HEK293 (cell line): ENCODE measurements around the gene UNK.

ENCODE experiments used
- BCL11A ChIP-seq: fragments of 450-650 bp; formaldehyde crosslinking; IDR thresholded peaks from 2 replicates; pipeline ENCODE4 v1.5.1; 2016; ENCODE audit warnings: low read depth, missing biosample characterization, missing genetic modification characterization
- PBX3 ChIP-seq: sonication (generic); formaldehyde crosslinking; IDR thresholded peaks from 2 replicates; pipeline ENCODE4 v1.8.1; 2022; ENCODE audit warnings: mild to moderate bottlenecking, moderate library complexity, missing genetic modification reagents
- TRIM28 ChIP-seq: IDR thresholded peaks from 2 replicates; pipeline ENCODE4 v1.6.1; 2011; ENCODE audit warnings: low read length, control low read depth, borderline replicate concordance
- ZBTB8A ChIP-seq: fragments of 450-650 bp; formaldehyde crosslinking; IDR thresholded peaks from 2 replicates; pipeline ENCODE4 v1.5.1; 2016; ENCODE audit warnings: missing biosample characterization, missing genetic modification characterization
- ZFHX2 ChIP-seq: fragments of 450-650 bp; formaldehyde crosslinking; conservative IDR thresholded peaks from 2 replicates; pipeline ENCODE4 v1.5.1; 2016; ENCODE audit warnings: missing biosample characterization, missing genetic modification characterization
- ZNF114 ChIP-seq: fragments of 450-650 bp; formaldehyde crosslinking; IDR thresholded peaks from 2 replicates; pipeline ENCODE4 v1.5.0; 2017; ENCODE audit warnings: missing biosample characterization, missing genetic modification characterization
- ZNF16 ChIP-seq: fragments of 450-650 bp; formaldehyde crosslinking; IDR thresholded peaks from 2 replicates; pipeline ENCODE4 v1.5.1; 2016; ENCODE audit warnings: low read depth, missing biosample characterization, missing genetic modification characterization
- ZNF184 ChIP-seq: fragments of 450-650 bp; IDR thresholded peaks from 2 replicates; pipeline ENCODE4 v1.5.1; 2018; ENCODE audit warnings: missing biosample characterization, mild to moderate bottlenecking, missing genetic modification characterization
- ZNF274 ChIP-seq, 2 experiments: fragments of 200-500 bp in 1 of 2; fragments of 450-650 bp in 1 of 2; sonication (Bioruptor generic) in 1 of 2; formaldehyde crosslinking in 1 of 2; IDR thresholded peaks; 2 replicates each; pipeline versions ENCODE4 v1.5.1 to v1.6.1; 2014 to 2016; ENCODE audit warnings: borderline replicate concordance in 1 of 2, inconsistent platforms in 1 of 2, low read length in 1 of 2, missing biosample characterization in 1 of 2, missing genetic modification characterization in 1 of 2
- ZNF311 ChIP-seq: fragments of 450-650 bp; formaldehyde crosslinking; IDR thresholded peaks from 2 replicates; pipeline ENCODE4 v1.5.1; 2017; ENCODE audit warnings: missing biosample characterization, missing genetic modification characterization, borderline replicate concordance
- ZNF404 ChIP-seq: fragments of 450-650 bp; formaldehyde crosslinking; IDR thresholded peaks from 2 replicates; pipeline ENCODE4 v1.5.1; 2017; ENCODE audit warnings: missing biosample characterization, missing genetic modification characterization
- ZNF785 ChIP-seq: fragments of 450-650 bp; formaldehyde crosslinking; IDR thresholded peaks from 2 replicates; pipeline ENCODE4 v1.5.1; 2016; ENCODE audit warnings: missing biosample characterization, missing genetic modification characterization
- TF ChIP-seq, protein P1 (sequence below): fragments of 450-650 bp; formaldehyde crosslinking; IDR thresholded peaks from 2 replicates; pipeline ENCODE4 v1.5.1; 2016; ENCODE audit warnings: missing biosample characterization, missing genetic modification characterization

- TF ChIP-seq ZNF16 (tag by site-specific recombination) (no peak), ZNF785 (tag by site-specific recombination) (no peak), TRIM28 (no peak), PBX3 (no peak), BCL11A (tag by site-specific recombination) (no peak), ZFHX2 (no peak), ZNF184 (tag by site-specific recombination) (no peak), ZBTB8A (tag by site-specific recombination) (no peak), ZNF311 (tag by site-specific recombination) (no peak), ZNF404 (tag by site-specific recombination) (no peak), ZNF114 (tag by site-specific recombination) (no peak), ZNF274 (IDR thresholded peaks at IDR 0.05; ENCODE audit: low read length) (no peak), ZNF274 (tag by site-specific recombination; IDR thresholded peaks at IDR 0.05; ENCODE audit: borderline replicate concordance) (no peak)
- TF ChIP-seq, protein P1, sequence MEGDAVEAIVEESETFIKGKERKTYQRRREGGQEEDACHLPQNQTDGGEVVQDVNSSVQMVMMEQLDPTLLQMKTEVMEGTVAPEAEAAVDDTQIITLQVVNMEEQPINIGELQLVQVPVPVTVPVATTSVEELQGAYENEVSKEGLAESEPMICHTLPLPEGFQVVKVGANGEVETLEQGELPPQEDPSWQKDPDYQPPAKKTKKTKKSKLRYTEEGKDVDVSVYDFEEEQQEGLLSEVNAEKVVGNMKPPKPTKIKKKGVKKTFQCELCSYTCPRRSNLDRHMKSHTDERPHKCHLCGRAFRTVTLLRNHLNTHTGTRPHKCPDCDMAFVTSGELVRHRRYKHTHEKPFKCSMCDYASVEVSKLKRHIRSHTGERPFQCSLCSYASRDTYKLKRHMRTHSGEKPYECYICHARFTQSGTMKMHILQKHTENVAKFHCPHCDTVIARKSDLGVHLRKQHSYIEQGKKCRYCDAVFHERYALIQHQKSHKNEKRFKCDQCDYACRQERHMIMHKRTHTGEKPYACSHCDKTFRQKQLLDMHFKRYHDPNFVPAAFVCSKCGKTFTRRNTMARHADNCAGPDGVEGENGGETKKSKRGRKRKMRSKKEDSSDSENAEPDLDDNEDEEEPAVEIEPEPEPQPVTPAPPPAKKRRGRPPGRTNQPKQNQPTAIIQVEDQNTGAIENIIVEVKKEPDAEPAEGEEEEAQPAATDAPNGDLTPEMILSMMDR (tag by site-specific recombination): no peak
Measured at GRCh38 chr17:75774991-75775668, 9.5 kb upstream of the UNK start.
